A673 (cell line): ENCODE results near the gene ASB18. TPM values are rescaled to one million over a fixed set of nuclear protein-coding genes. Genes with fewer than 3 reads are reported as not detected.
"Not testable (repeated sequence)": the region's sequence is repeated elsewhere in the genome, so short reads cannot be mapped to it uniquely, and the experiment has no call there.

Experiments used
- BruUV-seq: library from RNA; stranded (reverse); fragments of 400-500 nt; replicated peaks from 2 replicates; lab custom pipeline; 2021; lab: Mats Ljungman, UMichigan
- CTCF ChIA-PET: fragments of 300-600 bp; sonication (Branson Sonifier 250); formaldehyde crosslinking; loops from one replicate; lab custom pipeline; 2022; ENCODE audit warnings: antibody characterized with exemption; lab: Charles Lee
- POLR2A ChIA-PET: fragments of 300-600 bp; sonication (Branson Sonifier 250); formaldehyde crosslinking; loops from one replicate; lab custom pipeline; 2022; ENCODE audit warnings: antibody characterized with exemption; ENCODE audit not compliant: low non-redundant PET; lab: Charles Lee
- DNase-seq: peaks from one replicate; pipeline ENCODE4 v3.0.0-alpha.2; 2015; ENCODE audit warnings: low spot score
- H3K27ac ChIP-seq: fragments of 200-600 bp; sonication (generic); 2 replicates; pipeline ENCODE4 v1.5.1; 2016; ENCODE audit warnings: mixed run types, low read depth, mild to moderate bottlenecking, mixed read lengths, antibody characterized with exemption, low read length; ENCODE audit not compliant: poor library complexity, severe bottlenecking
- H3K27me3 ChIP-seq: fragments of 200-600 bp; sonication (generic); replicated peaks from 2 replicates; pipeline ENCODE4 v1.6.1; 2017; ENCODE audit warnings: mixed run types, low read depth, mild to moderate bottlenecking, mixed read lengths, antibody characterized with exemption, low read length; ENCODE audit not compliant: insufficient read depth, poor library complexity
- H3K36me3 ChIP-seq: fragments of 200-600 bp; sonication (generic); 2 replicates; pipeline ENCODE4 v1.6.1; 2016; ENCODE audit warnings: mixed run types, mild to moderate bottlenecking, mixed read lengths, antibody characterized with exemption, low read length; ENCODE audit not compliant: insufficient read depth, poor library complexity, severe bottlenecking
- H3K4me1 ChIP-seq: fragments of 200-600 bp; sonication (generic); 2 replicates; pipeline ENCODE4 v1.6.1; 2017; ENCODE audit warnings: mixed run types, mild to moderate bottlenecking, mixed read lengths, antibody characterized with exemption, low read length; ENCODE audit not compliant: insufficient read depth, poor library complexity, severe bottlenecking
- H3K4me3 ChIP-seq: fragments of 200-600 bp; sonication (generic); 2 replicates; pipeline ENCODE4 v1.5.1; 2016; ENCODE audit warnings: low read depth, mixed run types, mild to moderate bottlenecking, mixed read lengths, low read length; ENCODE audit not compliant: poor library complexity, severe bottlenecking
- H3K9me3 ChIP-seq: fragments of 200-600 bp; sonication (generic); 2 replicates; pipeline ENCODE4 v1.6.1; 2016; ENCODE audit warnings: mixed run types, low read depth, mild to moderate bottlenecking, mixed read lengths, antibody characterized with exemption, low read length; ENCODE audit not compliant: poor library complexity, severe bottlenecking
- EZH2 ChIP-seq: fragments of 200-600 bp; sonication (generic); IDR thresholded peaks from 2 replicates; pipeline ENCODE4 v1.6.1; 2017; ENCODE audit warnings: borderline replicate concordance, low read depth, mild to moderate bottlenecking, mixed read lengths, antibody characterized with exemption, low read length; ENCODE audit not compliant: poor library complexity, severe bottlenecking
- intact Hi-C: fragments of 100-400 bp; cut with micrococcal nuclease; formaldehyde crosslinking; loops from one replicate; pipeline ENCODE4 v1.10.0; 2022; ENCODE audit not compliant: unreplicated experiment
- total RNA-seq: library from RNA; stranded (reverse); gene quantifications from 2 replicates; pipeline ENCODE4 v1.2.3, GENCODE V29; 2021
- TF ChIP-seq, protein P1 (sequence below): fragments of 300-800, 200-600 bp; sonication (generic); conservative IDR thresholded peaks from 2 replicates; pipeline ENCODE4 v1.5.1; 2017; ENCODE audit warnings: low read depth, mild to moderate bottlenecking, antibody characterized with exemption, low read length, moderate library complexity, mixed read lengths

Gene ASB18
- total RNA-seq, 1 experiment from 2014 or later = not detected

DNA sequence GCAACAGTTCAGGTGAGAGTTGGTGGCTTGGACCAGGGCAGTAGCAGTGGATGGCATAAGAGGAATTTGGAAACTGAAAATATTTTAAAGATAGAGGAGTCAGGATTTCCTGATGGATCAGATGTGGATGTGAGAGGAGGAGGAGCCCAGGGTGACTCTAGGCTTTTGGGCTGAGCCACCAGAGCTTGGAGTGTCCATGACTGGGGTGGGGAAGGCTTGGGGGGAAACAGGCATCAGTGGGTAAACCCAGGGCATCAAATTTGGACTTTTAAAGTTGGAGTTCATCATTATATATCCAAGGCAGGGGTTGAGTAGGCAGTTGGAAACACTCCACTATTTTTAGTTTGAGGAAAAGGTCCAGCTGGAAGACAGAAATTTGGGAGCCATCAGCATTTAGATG lies 27.3 kb upstream of the ASB18 start:
- POLR2A ChIA-PET = no interaction called here
- H3K4me1 ChIP-seq = no peaks in the 10 kb centered on the region
- peaks cover 70% of the 10 kb centered on the region for H3K27me3 ChIP-seq
- TF ChIP-seq EZH2 = no peak
- TF ChIP-seq, protein P1, sequence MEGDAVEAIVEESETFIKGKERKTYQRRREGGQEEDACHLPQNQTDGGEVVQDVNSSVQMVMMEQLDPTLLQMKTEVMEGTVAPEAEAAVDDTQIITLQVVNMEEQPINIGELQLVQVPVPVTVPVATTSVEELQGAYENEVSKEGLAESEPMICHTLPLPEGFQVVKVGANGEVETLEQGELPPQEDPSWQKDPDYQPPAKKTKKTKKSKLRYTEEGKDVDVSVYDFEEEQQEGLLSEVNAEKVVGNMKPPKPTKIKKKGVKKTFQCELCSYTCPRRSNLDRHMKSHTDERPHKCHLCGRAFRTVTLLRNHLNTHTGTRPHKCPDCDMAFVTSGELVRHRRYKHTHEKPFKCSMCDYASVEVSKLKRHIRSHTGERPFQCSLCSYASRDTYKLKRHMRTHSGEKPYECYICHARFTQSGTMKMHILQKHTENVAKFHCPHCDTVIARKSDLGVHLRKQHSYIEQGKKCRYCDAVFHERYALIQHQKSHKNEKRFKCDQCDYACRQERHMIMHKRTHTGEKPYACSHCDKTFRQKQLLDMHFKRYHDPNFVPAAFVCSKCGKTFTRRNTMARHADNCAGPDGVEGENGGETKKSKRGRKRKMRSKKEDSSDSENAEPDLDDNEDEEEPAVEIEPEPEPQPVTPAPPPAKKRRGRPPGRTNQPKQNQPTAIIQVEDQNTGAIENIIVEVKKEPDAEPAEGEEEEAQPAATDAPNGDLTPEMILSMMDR = no peak
- H3K36me3 ChIP-seq = no peaks in the 10 kb centered on the region
- intact Hi-C loops = no loop called here
- no TSS peak for BruUV-seq
- CTCF ChIA-PET = no interaction called here
- H3K9me3 ChIP-seq = no peaks in the 10 kb centered on the region
- H3K27ac ChIP-seq = no peak overlapping the region
- H3K4me3 ChIP-seq = no peak overlapping the region
- DNase-seq = no peak

DNA sequence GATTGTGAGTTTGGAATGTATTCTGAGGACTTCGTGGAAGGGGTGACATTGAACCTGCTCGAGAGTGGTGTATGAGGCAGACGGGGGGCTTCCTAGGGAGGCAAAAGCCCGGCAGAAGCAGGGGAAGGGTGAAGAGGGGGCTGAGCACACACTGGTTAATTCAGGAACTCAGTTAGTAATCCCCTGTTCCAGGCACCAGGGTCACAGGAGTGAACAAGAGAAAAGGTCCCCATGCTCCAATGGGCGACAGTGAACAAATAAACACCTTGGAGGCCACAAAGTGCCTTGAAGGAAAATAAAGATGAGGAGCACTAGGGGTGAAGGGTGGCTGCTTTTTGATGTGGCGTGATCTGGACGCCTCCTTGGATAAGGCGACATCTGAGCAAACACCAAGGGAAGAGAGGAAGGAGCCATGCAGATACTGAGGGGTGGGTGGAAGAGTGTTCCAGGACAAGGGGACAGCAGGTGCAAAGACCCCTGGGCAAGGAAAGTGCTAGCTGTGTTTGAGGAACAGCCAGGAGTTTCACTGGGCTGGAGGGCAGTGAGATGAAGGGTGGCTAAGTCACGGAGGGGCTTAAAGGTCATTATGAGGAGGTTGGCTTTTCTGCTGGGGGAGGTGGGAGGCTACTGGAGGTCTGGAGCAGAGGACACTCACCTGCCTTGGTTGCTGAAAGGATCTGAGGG lies 26.7 kb upstream of the ASB18 start:
- BruUV-seq = no TSS peak
- ChIA-PET CTCF (no interaction called here), POLR2A (no interaction called here)
- H3K4me3 ChIP-seq = no peak overlapping the region
- DNase-seq = no peak
- no peaks in the 10 kb centered on the region for H3K36me3 ChIP-seq
- H3K9me3 ChIP-seq = no peaks in the 10 kb centered on the region
- peaks cover 64% of the 10 kb centered on the region for H3K27me3 ChIP-seq
- no peak overlapping the region for H3K27ac ChIP-seq
- intact Hi-C loops = no loop called here
- no peaks in the 10 kb centered on the region for H3K4me1 ChIP-seq
- no peak for TF ChIP-seq EZH2
- TF ChIP-seq, protein P1 = no peak

DNA sequence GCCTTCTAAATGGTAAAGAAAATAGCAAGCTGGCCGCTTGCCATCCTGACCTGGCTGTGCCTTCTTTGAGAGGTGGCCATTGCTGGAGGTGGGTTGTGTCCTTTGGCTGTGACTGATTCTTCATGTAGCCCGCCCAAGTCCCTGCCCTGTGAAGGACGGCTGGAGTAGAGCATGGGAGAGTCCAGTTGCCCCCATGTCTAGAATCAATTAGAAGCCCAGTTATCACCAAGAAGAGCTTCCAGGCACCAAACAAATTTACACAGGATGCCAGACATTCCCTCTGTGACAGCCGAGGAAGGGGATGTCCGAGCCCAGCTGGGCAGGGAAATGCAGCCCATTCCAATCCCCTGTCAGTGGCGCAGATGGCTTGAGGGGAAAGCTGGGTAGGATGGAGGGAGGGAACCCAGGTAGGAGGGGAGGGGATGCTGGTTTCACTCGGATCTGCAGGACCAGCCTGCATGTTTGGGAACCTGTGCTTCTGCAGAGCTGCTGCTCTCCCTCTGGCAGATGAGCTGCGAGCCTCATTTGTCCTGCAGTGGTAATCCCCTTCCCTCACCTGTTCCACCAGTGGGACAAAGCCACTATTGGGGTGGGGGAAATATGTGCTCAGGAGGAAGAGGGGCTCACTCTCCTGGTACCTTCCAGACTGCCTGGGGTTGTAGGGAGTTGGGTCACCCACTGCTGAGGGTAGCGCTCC lies 25.7 kb upstream of the ASB18 start:
- Histone ChIP-seq H3K9me3 (no peaks in the 10 kb centered on the region), H3K27ac (no peak overlapping the region), H3K4me1 (no peaks in the 10 kb centered on the region), H3K27me3 (peaks cover 56% of the 10 kb centered on the region), H3K4me3 (no peak overlapping the region), H3K36me3 (no peaks in the 10 kb centered on the region)
- DNase-seq = no peak
- TF ChIP-seq, protein P1 = no peak
- TF ChIP-seq EZH2 = no peak
- ChIA-PET CTCF (no interaction called here), POLR2A (no interaction called here)
- no TSS peak for BruUV-seq
- intact Hi-C loops = no loop called here

GRCh38 chr2:236288373-236288772 lies 24.2 kb upstream of the ASB18 start:
- DNase-seq, H3K9me3 ChIP-seq, intact Hi-C loops, H3K4me1 ChIP-seq, BruUV-seq, CTCF ChIA-PET, H3K27ac ChIP-seq, H3K36me3 ChIP-seq, POLR2A ChIA-PET, H3K4me3 ChIP-seq: not testable (repeated sequence)
- peaks cover 48% of the 10 kb centered on the region for H3K27me3 ChIP-seq
